ENCODE results near the gene EFNA4.

Gene EFNA4

DNA sequence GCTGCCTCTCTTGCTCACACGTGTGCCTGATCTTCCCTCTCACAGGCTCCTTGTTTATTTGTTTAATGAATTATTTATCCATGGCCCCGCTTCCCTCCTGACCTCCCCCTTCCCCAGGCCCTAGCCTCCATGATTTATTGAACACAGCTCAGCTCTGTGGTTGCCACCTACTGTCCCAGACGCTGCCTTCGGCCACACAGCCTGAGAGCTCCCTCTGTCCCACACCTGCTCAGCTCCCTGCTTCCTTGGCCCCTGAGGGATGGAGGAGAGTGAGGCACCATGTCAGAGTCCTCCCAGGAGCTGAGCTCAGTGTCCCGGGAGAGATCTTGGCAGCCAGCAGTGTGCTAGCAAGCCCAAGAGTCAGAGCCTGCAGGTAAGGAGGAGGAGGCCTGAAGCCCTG lies 12.0 kb downstream of the EFNA4 start:
- DNase-seq: no peak

DNA sequence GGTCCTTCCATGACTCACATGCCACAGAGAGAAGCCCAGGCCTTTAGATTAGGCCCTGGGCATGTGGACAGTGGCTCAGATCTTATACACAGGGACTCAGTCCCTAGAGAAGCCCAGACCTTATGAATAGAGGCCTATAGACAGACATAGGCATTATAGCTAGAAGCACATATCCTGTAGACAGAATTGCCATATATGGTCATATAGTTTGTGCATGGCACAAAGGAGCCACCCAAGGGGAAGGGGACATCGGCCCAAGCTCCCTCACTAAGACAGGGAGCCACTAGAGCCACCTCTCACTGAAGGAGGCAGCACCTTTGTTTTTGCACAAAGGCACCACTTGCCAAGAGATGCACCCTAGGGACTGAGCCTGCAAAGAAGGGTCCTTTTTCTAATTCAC lies 12.8 kb downstream of the EFNA4 start:
- no peak for DNase-seq

DNA sequence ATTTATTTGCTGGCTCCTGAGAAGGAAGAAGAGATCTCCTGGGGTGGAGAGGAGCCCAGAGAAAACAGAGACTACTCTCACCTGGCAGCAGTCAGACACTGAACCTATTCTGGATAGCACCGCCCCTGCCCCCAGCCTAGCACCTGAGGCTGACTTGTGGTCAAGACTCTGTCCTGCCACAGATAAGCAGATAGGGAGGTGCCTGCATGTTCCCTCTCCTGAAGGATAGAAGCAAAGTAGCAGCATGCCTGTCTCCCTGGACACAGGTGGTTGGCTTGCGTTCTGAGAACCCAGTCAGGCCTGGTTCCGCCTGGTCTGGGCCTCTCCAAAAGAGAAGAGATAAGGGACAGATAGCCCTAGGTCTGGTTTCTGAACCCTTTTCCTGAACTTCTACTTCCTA lies 13.8 kb downstream of the EFNA4 start:
- DNase-seq: no peak

DNA sequence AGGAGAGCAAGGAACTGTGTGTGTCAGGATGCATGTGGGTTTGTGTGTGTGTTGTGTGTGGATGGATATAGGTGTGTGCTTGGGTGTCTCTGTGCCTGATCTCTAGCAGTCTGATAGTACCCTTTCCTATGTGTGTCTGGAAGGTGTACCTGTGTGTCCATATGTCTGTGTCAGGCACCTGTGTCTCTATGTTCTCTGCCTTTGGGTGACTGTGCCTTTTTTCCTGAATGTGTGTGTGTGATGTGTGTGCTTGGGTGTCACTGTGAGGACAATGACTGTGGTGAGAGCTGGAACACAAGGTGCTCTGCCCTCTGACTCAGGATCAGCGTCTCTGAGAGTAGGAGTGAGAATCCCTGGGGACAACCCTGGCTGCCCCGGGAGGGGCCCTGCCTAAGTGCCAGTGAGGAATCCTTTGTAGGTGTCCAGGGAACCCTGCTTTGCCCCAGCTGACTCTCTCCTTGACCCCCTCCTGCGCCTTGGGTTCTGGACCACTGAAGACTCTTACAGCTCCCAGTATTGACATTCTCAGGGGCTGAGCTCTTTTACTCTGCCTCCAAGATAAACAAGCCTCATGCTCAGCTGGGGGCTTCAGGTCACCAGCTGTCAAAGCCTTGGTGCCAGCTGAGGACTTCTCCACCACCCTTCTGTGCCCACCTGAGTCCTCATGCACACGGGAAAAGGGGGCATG lies 14.4 kb downstream of the EFNA4 start:
- no peak for DNase-seq

- no peak for DNase-seq
Measured at GRCh38 chr1:155078469-155079209, 15.1 kb downstream of the EFNA4 start, which contains the start of gene EFNA3. Gene EFNA3, plus strand, starts transcription at chr1:155078837. Its CDS starts 105 bp downstream, at chr1:155078942.

DNA sequence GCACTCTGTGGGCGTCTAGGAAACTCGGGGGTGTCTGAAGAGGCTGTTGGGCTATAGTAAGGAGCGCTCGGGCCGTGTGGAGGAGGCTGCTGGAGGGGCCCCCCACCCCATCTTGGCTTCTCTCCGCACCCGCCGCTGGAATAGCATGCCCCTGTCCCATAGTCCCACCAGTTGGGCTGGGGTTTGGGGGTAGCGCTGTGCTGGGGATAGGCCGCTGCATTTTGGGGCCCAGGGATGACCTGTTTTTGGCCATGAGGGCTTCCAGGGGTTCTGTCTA lies 15.6 kb downstream of the EFNA4 start:
- no peak for DNase-seq

DNA sequence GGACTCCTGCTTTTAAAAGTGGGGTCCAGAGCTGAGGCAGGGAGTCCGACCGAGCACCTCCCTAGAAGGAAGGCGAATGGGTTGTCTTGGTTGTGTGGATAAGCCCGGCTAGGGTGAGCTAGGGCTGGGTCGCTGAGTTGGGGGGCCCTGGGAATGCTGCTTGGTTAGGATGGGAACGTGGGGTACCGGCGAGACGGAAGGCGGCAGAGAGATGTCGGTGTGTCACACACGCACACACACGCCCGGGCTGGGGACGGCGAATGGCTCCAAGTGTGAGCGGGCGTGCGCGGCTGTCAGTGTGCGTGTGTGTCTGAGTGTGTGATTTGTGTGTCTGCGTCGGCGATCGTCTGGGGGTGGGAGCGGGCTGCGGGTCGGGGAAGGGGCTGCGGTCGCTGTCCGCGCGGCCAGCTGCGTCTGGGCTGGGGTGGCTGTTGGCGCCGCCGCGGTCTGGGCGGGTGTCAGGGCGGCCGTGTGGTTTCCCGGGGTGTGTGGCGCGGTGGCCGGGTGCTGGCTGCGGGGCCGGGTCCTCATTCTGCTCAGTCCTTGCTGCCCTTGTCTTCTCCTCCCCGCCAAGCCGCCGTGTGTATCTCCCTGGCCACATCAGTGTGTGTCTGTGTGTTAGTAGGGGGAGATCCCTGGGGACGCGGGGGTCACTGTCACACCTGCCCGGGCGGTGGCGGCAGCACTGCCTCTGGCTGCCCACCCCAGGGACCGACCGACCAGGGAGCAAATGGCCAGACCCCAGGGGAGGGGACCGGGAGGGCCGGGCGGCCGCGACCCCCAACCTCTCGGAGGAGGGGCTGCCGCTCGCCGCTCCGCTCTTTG lies 16.2 kb downstream of the EFNA4 start:
- DNase-seq: no peak

GRCh38 chr1:155080312-155081228 lies 17.0 kb downstream of the EFNA4 start:
- no peak for DNase-seq

- no peak for DNase-seq
Measured at GRCh38 chr1:155081472-155082300, 18.1 kb downstream of the EFNA4 start.

GRCh38 chr1:155082301-155083051 lies 18.9 kb downstream of the EFNA4 start:
- DNase-seq: no peak

GRCh38 chr1:155083052-155083541 lies 19.6 kb downstream of the EFNA4 start:
- no peak for DNase-seq

DNA sequence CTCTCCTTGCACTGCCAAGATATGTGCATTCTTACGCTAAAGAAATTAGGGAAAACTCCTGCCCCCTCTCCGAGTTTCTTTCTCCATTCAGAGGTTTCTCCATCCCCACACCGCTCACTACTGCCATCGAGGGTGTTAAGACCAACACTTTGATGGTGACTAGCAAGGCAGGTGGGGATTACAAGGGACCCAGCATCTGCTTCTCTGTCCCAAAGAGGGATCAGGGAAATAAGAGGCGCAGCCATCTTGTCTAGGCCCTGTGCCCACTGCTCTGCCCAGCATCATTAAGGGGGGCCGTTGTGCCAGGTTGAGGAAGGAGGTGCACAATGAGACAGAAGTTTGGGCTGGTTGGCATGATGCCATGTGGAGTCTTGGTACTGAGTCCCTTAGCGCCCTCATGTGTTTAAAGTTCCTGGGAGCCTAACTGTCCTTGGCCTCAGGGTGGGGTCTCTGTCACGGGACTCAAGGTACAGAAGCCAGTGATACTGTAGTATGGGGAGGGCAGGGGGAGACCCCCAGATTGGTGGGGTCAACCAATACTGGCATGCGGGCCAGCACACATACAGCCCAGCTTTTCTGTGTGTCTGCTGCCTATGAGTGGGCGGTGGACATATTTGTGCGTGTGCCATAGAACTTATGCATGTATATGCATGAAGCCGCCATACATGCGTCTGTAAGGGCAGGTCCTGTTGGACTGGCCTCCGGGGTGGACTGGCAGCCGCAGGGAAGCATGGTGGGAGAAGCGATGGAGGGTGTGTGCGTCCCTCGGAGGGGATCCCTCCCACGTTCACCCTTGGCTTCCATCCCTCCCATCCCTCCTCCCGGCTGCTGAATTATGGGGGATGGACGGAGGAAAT lies 20.6 kb downstream of the EFNA4 start:
- peak; percentile 23 to 35 for DNase-seq

- DNase-seq: peak; percentile 88 to 93
Measured at GRCh38 chr1:155084722-155085503, 21.4 kb downstream of the EFNA4 start.

DNA sequence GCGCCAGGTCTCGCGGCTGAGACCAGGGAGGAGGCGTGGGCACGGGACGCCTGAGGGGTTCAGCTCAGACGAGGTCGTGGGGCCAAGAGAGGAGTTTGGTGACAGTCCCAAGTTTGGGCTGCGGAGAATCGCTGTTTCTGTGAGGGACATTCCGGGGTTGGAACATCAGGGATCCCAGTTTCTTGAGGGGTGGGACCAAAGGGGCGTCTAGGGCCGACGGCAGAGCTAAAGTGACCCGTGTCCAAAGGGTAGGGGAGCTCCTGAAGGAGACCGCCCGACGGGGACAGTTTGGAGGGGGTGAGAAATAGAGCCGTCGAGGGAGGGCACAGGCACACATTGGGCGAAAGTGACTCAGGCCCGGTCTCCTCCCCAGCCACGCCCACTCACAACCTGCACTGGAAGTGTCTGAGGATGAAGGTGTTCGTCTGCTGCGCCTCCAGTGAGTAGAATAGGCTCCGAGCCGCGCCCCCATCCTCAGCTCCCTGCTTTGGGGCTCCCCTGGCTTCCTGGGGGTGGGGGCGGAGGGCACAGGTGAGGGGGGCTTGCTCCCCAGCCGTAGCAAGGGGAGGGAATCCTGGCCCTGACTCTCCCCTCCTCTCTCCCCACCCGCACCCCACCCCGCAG lies 22.1 kb downstream of the EFNA4 start:
- DNase-seq: no peak

GRCh38 chr1:155086128-155086741 lies 22.7 kb downstream of the EFNA4 start:
- DNase-seq: peak; percentile 25 to 29

DNA sequence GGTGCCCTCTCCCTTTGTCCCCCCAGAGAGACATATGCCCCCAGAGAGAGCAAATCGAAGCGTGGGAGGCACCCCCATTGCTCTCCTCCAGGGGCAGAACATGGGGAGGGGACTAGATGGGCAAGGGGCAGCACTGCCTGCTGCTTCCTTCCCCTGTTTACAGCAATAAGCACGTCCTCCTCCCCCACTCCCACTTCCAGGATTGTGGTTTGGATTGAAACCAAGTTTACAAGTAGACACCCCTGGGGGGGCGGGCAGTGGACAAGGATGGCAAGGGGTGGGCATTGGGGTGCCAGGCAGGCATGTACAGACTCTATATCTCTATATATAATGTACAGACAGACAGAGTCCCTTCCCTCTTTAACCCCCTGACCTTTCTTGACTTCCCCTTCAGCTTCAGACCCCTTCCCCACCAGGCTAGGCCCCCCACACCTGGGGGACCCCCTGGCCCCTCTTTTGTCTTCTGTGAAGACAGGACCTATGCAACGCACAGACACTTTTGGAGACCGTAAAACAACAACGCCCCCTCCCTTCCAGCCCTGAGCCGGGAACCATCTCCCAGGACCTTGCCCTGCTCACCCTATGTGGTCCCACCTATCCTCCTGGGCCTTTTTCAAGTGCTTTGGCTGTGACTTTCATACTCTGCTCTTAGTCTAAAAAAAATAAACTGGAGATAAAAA lies 23.5 kb downstream of the EFNA4 start:
- no peak for DNase-seq

Measured in AML-193 (cell line).